Myocyte (in vitro differentiated cells): Measurements from ENCODE around the gene WNT6. TPM values are rescaled to one million over a fixed set of nuclear protein-coding genes. Genes with fewer than 3 reads are reported as not detected.
"Not testable (repeated sequence)": the region's sequence is repeated elsewhere in the genome, so short reads cannot be mapped to it uniquely, and the experiment has no call there.

Experiments used
- DNase-seq: peaks from one replicate; pipeline ENCODE4 v3.0.0-alpha.2; 2012; ENCODE audit warnings: low read depth
- total RNA-seq: library from RNA; depleted of rRNA; stranded (reverse); fragments of >200 nt; gene quantifications from 2 replicates; pipeline ENCODE4 v1.2.3, GENCODE V29; 2014

WNT6 gene
- total RNA-seq, 1 donor from 2014 or later: 0.37 TPM

DNA sequence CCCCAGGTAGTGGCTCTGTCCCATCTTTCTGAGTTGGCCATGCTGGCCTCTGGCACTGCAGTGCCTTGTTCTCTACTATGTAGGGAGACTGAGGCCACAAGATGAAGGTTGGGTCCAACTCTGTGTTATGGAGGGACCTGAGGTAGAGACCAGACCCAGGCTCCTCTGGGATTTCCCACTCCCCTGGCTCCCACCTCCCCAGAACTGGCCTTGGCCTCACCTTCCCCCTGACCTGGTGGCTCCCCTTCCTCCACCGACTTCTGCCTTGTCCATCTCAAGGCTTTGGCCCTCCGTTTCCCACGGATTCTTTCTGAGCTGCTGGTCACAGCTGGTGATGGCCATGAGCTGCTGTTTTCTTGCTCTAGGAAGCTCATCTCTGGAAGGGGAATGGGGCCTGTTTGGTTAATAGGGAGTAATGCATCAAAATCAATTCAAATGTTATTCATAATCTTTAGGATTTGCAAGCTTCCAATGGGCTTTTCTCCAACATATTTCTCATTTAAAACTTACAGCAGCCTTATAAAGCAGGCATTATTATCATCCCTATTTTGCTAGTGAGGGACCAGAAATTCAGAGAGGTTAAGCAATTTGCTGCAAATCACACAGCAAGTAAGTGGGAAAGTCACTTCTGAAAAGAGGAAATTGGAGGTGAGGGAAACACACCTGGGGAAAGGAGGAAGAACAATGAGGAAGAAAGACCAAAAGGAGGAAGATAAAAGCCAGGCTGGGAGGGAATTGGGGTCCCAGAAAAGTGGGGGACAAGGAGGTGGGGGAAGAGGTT is 28.9 kb upstream of the WNT6 start:
- no peak for DNase-seq

DNA sequence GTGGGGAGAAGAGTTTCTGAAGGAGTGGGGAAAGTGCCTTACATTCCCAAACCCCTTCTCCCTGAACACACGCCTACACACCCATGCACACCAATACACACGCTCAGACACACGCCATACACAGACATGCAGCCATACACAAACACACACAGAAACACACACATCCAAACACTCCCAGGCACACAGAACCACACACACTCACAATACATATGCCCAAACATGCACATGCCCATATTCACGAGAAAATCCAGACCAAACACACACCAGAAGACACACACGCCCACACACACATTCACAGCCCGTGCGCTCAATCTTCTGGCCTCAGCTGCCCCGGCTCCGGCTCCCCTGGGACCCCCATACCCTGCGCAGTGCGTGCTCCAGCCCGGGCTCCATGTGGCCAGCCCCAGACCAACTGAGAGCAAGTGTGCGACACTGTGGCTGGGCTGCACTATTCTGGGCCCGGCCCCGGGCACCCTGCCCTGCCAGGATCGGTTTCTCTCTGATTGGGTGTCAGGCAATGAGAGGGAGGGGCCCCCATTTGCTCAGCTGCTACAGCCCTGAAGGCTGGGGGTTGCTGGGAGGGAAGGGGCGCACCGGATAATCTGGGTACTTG is 28.1 kb upstream of the WNT6 start, which contains the start of gene PRKAG3:
TSS of gene PRKAG3 (minus strand) at position 426 of the 613 bp plus-strand sequence.
- peak; percentile 95 for DNase-seq

DNA sequence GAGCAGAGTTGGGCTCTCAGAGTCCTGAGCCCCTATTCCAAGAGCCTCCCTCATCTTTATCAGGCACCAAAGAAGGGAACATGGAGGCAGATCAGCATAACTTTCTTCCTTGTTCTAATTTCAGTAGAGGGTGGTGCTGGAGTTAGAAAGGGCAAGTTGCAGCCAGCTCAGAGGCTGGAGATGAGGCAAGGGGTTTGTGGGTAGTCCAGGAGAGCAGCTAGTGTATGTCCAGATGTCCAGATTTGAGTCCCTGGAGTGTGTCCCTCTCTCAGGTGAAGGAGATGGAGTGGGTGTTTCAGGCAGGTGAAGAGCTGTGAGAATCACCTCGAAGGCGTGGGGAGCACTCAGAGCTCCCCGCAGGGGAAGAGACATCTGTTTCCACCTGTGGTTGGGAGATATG is 27.5 kb upstream of the WNT6 start:
- DNase-seq: no peak

DNA sequence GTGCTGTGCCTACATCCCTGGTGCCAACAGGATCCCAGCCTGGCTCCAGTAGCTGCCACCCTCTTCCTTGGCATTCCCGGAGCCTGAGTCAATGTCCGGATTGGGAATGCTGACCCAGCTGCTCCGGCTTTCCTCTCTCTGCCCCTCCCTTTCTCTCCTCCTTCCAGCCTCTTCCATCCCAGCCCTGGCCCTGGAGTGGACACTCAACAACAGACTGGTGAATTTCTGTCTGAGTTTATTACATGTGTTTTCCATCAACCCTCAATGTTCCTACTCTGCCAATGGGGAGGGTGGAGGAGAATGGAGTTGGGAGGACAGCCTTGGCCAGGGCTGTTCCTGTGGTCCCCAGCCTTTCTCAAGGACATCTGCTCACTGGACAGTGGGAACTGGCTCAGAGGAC is 27.1 kb upstream of the WNT6 start:
- peak; percentile 97 for DNase-seq

DNA sequence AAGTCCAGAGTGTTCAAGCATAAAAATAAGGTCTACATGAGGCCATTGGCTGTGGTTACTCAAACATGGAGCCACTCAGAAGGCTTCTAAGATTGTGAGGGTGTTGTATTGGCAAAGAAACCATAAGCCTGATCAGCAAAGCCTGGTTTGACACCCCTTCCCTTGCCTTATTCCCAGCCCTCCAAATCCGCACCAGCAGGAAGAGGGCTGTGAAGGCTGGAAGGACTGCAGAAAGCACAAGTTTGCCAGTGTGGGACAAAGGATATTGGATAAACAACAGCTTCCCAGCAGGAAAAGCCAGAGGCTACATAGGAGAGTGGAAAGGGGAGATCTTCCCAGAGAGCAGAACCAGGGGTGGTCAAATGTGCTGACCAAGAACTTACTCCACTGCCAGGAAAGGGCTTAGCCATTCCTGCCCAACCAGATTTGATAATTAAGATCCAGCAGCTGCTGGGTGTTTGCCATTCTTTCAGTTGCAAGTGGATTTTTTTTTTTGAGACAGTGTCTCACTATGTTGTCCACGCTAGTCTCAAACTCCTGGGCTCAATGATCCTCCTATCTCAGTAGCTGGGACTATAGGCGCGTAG is 26.5 kb upstream of the WNT6 start:
- peak; percentile 94 for DNase-seq

DNA sequence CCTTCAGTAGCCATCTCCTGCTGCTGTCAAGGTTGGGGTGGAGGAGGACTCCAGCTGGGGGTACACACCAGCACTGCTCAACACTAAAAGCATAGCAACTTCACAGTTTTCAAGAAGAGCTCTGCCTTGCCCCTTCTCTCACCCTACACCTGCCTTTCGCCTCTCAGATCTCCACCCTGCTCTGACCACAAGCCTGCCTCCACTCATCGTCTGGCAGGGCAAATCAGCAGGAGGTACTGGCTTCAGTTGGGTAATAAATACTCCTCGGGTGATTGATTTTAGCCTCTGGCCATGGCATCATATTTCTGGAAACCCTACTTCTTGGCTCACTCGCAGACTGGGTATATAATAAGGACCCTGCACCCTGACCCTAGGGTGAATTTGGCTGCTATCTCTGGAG is 24.9 kb upstream of the WNT6 start:
- peak; percentile 87 for DNase-seq

DNA sequence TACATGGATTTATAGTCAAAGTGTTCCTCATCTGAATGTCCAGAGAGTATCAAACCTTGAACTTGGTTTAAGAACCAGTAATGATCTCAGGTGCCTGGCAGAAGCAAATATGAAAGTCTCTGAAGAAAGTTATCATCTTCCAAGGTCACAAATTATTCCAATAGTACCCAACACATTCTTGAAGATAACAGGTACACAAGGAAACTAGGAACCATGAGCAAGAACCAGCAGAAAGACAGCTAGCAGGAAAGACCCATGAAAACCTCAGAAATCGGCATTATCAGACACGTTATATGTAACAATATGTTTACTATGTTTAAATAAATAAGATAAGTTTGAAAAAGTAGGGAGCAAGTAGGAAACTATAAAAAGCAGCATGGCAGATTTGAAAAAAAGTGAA is 22.1 kb upstream of the WNT6 start:
- no peak for DNase-seq

DNA sequence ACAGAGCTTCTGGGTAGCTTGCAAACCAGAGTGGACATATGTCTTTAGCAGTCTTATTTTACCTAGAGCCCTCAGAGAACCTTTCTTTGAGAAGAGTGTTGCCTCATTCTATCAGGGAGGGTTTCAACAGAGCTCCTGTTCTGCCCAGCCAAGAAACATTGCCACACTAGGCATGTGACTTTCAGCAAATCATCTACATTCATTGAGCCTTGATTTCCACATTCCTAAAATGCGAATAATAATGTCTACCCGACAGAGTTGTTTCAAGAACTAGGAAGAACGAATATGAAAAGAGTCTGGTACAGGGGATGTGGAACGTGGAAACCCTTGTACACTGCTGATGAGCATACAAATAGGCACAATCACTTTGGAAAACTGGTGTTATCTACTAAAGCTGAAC is 20.2 kb upstream of the WNT6 start:
- DNase-seq: no peak

DNA sequence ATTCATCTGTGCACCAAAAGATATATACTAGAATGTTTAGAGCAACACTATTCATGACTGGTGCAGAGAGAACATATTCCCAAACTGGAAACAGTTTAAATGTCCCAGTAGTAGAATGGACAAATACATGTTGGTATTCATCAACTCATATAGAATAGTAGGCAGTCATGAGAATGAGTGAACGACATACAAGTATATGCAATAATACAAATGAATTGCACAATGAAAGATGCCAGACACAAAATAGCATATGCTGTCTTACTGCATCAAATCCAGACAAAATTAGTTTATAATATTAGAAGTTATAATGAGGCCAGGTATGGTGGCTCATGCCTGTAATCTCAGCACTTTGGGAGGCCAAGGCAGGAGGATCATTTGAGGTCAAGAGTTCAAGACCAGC is 19.7 kb upstream of the WNT6 start:
- no peak for DNase-seq

DNA sequence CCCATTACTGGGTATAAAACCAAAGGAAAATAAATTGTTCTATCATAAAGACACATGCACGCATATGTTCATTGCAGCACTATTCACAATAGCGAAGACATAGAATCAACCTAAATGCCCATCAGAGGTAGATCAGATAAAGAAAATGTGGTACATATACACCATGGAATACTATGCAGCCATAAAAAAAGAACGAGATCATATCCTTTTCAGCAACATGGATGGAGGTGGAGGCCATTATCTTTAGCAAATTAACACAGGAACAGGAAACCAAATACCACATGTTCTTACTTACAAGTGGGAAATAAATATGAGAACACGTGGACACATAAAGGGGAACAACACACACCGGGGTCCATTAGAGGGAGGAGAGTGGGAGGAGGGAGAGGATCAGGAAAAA is 15.3 kb upstream of the WNT6 start:
- not testable (repeated sequence) for DNase-seq

DNA sequence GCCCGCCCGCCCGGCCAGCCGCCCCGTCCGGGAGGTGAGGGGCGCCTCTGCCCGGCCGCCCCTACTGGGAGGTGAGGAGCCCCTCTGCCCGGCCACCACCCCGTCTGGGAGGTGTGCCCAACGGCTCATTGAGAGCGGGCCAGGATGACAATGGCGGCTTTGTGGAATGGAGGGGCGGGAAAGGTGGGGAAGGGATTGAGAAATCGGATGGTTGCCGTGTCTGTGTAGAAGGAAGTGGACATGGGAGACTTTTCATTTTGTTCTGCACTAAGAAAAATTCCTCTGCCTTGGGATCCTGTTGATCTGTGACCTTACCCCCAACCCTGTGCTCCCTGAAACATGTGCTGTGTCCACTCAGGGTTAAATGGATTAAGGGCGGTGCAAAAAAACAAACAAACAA is 12.6 kb upstream of the WNT6 start:
- DNase-seq: not testable (repeated sequence)

DNA sequence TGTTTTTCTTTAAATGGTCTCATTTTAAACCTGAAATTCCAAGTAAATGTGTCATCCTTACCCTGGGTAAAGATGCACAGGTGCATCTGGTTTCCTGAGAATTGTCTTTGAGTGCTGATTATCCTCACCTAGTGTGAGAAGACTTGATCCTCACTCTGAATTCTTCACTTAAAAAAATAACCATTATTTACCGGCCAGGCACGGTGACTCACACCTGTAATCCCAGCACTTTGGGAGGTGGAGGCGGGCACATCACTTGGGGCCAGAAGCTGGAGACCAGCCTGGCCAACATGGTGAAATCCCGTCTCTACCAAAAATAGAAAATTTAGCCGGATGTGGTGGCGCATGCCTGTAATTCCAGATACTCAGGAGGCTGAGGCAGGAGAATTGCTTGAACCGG is 9.9 kb upstream of the WNT6 start:
- no peak for DNase-seq

DNA sequence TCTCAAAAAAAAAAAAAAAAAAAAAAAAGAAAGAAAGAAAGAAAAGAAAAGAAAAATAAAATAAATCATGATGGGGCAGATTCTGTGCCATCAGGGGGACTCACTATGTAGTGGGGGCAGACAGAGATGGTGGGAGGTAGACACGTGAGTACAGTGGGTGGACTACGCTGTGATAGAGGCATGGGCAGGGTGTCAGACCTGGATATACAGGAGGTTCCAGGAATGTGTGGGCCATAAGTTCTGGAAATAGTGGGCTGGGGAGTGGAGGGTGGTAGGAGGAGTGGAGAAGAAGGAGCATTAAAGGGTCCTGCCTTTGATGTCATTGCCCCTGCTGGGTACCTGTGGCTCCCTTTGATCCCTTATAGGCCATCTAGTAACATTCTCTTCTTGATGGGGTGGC is 8.8 kb upstream of the WNT6 start:
- no peak for DNase-seq

DNA sequence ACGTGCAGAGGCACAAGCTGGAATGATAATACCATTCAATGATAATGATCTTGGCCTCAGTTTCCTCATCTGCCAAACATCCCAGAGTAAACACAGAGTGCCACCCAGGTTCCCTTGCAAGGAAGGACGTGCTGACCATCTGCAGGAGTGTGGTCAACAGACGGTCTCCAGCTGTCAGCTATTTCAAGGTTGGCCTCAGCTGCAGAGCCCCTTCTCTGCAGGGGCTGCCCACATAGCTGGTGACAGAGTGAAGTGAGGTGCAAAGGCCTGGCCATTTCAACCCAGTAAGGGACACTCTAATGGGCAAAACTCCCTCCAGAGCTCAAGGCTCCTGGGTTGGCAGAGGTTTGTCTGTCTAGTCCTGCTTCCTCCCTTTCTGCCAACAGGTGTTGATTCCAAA is 8.3 kb upstream of the WNT6 start:
- no peak for DNase-seq

DNA sequence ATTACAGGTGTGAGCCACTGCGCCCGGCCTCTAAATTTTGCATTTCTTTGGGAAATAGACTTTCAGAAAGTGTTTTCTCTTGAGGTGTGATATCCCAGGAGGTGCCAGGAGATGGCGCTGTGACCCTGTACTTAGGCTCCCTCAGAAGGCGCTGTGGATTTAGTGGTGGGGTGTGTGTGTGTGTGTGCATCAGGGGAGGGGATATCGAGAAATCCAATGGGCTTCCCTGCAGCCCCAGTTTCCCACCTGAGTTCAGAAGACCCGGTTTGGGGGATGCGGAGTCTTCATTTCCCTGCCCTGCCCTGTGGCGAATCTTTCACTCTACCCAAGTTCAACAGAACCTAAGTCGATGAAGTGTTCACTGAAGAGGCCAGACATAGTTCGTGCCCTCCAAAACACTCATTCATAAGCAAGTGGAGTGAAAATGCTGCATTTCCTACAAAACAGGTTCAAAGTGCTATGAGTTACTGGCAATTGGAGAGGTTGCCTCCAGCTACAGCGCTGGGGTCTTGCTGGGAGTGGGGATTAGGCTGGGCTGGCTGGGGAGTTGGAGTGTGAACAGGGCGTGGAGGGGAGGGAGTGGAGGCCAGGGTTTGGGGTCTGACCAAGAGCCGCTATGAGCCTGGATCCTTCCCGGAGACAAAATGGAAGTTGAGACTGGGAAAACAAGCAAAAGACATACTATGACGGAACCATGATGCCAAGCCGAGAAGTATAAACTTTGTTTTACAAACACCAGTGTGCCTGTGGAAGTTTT is 6.5 kb upstream of the WNT6 start:
- DNase-seq: peak; percentile 56

DNA sequence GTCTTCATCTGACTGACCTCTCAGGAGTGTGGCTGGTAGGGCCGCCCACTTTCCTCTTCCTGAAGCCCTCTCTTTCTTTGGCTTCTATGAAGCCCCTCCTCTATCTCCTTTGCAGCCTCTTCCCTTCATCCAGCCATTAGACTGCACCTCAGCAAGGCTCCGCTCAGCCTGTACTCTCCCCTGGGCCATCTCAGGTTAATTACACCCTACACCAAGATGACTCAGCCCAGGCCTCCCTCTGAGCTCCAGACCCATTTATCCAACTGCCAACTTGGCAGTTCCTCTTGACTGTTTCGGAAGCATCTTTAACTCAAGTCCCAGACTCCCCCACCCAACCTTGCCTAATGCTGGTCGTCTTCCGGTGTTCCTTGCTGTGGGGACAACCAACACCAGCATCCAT is 5.8 kb upstream of the WNT6 start:
- DNase-seq: no peak

DNA sequence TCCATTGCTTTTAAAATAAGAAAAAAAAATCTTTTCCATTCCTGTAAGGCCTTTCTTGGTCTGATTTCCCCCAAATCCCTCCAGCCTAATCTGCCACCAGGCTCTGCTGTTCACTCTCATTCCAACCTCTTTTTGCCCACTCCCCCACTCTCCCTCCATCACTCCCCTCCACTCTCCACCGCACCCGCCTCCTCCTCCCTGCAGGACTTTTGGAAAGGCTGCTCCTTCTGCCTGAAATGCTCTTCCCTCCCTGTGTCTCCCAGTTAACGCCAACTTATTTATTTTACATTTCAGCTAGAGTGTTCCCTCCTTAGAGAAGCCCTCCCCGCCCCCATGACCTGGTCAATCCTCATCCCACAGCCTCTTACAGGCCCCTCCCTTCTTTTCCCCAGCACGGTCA is 4.7 kb upstream of the WNT6 start:
- DNase-seq: no peak

DNA sequence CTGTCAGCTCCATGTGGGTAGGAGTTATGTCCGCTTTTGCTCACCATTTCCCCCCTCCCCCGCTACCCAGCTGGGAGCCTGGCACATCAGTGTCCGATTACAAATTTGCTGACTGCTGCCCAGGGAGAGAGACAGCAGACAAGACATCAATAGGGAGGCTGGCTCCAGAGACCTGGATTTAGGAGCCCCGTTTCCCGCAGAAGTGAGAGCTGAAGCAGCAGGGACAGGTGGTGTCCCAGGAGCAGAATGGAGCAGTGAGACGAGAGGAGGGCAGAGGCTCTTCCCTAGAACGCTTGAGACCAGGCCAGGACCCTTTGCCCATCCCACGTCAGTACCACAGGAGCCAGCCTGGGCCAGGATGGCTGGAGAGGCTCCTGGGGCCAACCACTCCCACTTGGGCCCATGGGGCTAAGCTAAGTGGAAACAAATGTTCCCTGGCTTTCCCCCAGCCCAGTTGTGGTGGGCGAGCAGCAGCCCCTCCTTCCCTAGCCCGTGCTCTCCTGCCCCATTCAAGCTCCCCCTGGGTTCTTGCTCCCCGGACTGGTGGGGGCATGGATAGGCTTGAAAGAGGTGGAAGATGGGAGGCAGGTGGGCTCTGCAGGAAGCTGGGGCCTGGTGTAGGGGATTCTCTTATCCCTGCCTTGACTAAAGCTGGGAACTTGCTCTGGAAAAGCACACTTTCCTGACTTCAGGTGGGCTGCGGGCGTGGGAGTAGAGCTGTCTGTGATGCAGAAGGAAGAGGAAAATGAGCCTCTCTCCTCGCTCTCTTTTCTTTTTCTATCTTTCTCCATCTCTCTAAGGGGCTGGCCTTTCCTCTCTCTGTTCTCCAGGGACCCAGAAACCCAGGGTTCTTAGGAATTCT is 4.1 kb upstream of the WNT6 start:
- DNase-seq: no peak

DNA sequence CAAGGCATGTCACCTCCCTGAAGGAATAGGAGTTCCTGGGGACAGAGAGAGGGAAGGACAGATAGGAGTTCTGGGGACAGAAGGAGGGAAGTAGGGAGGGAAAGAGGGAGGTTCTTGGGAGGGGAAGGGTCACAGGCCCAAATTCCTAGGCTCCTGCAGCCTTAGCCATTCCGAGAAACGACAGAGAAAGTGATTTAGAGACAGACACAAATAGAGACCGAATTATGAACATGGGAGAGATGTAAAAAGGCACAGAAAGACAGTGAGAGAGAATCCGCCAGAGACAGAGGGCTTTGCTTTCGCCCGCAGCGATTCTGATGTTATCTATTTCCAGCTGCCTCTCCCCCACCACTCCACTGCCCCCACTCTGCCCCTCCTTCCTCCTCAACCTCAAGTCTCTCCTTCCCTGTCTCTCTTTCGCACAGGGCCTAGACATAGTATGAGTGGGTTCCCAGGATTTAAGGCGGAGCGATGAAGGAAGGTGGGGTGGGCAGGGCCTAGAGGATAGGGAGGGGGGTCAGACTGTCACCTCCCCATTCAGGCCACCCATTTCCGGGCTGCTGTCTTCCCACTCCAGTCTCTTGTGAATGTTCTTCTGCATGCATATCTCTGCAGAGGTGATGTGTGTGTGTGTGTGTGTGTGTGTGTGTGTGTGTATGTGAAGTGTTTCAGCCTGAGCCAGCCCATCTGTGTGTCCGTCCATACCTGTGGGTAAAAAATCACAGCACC is 3.3 kb upstream of the WNT6 start:
- DNase-seq: no peak

DNA sequence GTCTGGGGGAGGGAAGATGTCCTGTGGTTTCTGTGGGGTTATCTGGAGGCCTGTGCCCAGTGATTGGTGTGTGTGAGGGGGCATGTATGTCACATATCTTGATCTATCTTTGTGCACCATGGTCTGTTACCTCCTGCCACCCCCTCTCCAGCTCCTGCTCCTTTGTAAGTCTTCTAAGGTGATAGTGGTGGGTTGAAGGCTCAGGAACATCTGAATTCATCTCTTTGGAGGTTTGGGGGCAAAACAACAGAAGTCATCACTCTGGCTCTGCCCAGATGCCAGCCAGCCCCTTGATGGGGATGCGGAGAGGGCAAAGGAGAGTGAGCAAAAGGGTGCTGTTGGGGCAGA is 2.7 kb upstream of the WNT6 start:
- DNase-seq: no peak
